HG03575 (cell line): ENCODE measurements around the gene PM20D2.
A peak's percentile ranks its signal among the peaks of the same experiment; 100 is the strongest.

Experiments
- ATAC-seq: cut with Tn5 transposase; IDR thresholded peaks from one replicate; pipeline ENCODE4 v1.9.1; 2021; ENCODE audit not compliant: unreplicated experiment, insufficient number of reproducible peaks, low FRiP score; ENCODE audit errors: extremely low read depth

The PM20D2 gene

DNA sequence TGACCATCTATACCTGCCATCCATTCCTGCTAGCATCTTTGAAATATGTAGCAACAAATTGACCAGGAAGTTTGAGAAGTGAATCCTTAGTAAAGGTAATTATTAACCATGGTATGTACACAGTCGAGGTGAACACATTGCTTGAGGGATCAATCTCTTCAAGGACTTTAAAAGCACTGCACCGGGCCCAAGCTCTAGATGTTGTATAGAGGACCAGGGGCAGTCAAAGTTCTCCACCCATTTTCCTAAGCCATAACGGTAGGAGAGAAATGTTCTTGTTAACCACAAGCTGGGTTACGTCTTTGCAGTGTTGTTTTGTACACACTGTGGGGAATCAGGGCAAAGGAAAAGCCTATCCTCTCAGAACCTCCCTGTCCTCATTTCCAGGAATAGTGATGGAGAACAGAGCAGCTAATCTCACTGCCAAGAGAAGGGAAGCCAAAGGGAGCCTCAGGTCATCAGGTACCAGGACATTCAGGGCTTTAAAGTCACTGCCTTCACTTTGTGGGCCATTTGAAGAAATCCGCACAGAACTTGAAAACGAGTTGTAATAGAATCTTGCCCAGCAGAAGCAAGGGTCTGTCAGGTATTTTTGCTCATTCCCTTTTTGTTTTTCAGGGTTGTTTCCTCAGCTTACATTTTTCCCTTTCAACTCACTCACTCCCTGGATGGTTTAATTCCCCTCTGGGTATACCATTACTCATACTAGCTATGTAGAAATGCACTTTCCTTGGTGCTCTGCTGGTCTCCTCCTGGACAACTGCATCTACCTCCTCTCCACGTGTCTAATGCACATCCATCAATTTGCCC, 5.3 kb upstream of the PM20D2 start:
- ATAC-seq, result no peak

DNA sequence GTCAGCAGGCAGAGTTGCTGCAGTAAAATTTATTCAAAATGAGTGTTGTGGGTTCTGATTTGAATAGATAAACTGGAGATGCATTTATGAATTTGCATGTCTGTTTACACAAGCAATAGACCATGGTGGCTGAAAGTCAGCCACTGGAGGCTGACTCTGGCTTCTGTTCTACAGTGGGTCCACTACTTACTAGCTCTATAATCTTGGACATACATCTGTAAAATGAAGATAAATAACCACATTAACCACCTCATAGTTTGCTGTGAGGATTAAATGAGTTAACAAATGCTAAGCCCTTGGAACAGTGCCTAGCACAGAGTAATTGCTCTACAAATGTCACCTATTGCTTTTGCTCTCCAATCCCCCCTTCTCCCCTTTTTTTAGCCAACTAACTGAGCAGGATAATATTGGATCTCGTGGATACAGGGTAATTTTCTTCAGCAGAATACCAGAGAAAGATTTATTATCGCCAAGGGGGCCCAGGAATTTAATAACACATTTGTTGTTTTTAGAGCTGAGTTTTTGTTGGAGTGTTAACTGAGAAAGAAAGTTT, 1.4 kb upstream of the PM20D2 start:
- peak; percentile 66 for ATAC-seq

DNA sequence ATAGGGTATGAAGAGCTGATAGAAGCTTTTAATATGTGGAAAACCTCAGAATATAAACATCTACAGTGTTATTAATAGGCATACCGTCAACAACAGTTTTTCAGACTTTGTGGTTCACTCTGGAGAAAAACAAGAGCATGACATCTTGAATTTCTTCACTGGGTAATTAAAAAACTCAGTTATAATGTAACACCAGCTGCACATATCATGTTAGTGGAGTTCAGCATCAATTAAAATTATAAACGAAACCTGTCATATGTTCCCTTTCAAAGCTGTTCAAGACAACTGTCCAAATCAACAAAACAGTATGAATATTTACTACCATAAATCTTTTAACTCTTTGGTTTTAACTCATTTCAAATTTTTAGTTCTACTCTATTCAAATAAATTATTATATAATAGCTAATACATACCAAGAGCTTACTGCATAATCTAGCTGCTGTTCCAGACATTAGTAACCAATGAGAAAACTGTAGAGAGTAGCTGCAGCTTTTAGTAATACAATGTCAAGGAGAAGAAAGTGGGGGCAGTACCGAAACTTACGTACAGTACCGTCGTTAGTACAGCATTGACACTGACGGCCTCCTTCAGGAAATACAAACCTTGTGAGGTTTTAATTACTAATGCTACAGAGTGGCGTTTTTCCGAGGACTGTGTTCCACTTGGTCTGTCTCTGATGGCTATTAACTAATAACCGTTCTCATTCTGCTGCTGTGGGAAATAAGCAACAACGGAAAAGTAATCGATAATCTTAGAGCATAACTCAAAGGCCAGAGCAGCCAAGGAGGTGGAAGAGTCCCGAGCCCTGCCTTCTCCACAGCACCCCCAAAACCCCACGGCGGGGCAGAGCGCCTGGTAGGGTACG, 532 bp upstream of the PM20D2 start:
- peak; percentile 31 for ATAC-seq

DNA sequence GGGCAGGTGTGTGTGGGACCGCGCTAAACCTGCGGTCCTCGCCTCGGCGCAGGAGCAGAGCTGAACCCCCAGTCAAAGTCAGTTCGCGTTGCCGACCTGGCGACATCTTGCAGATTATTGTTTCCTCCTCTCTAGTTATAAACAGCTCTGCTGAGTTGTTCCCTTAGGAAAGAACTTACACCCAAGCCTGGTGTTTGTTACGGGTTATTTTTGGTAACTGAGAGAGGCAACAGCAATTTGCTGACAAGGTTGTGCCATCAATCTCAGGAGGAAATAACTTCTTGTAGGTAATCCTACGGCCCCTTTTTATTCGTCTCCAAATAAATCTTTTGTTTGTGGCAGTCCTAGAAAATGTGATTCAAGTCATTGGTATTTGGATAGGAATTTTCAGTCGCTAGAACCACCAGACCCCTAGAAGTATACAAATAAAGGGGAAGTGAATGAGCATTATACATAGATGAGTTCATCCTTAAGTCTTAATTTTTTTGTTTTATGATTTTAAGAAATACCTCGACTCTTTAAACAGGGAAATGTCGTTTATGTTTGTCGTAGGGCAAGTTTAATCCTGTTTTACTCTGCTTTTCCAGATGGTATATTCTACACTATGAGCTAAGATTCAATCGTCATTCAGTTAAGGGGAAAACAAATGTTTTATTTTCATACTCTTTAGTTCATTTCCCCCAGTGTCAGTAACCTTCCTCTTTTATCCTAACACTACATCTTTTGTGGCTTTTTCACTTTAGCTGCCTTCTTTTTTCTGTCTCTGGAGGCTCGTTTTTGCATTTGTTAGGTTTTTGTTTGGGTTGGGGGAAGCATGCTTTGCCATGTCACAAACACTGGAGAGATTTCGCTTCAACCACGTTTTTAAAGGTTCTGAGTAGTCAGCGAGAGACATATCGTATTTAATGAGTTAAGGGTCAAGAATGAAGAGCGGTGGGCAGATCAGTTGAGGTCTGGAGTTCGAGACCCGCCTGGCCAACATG, 1.2 kb downstream of the PM20D2 start:
- ATAC-seq, result no peak

DNA sequence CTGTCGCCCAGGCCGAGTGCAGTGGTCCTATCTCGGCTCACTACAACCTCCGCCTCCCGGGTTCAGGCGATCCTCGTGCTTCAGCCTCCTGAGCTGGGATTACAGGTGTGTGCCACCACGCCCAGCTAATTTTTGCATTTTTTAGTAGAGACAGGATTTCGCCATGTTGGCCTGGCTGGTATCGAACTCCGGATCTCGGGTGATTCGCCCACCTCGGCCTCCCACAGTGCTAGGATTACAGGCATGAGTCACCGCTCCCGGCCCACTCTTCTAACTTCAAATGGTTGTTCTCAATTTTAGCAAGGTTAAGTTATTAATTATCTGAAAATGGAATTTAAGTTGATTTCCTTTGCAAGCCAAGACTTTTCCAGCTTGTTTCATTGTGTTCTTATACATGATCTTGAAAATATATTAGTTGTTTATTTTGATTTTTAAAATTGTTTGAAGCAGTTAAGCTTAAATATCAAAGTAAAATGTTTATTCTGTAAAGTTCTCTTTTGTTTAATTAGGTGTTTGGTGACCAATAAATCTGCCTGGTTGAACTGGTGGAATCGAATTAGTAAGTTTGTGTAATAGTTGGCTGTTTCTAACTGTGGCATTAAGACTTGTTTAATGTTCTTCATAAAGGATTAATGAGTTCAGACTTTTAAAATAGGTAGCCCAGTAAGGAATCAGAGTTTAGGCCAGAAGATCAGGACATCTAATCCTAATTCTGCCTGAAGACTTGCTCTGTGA, 2.3 kb downstream of the PM20D2 start:
- ATAC-seq, result no peak

DNA sequence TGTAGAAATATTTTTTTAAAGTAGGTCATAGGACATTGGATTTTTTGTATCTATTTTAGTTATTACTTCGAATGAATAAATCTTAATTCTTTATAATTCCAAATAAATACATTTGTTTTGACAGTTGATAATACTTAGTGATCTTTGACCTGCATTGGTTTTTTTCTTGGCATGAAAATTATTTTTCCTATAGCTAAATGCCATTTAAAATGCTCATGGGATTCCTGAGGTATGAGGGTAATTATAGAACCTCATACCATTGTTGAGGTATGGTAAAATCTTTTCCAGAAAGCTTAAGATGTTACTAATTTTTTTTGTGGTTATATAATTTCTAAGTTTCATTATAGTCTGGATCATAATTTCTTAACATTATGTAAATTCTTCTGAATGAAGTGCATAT, 8.3 kb downstream of the PM20D2 start:
- ATAC-seq, result no peak

DNA sequence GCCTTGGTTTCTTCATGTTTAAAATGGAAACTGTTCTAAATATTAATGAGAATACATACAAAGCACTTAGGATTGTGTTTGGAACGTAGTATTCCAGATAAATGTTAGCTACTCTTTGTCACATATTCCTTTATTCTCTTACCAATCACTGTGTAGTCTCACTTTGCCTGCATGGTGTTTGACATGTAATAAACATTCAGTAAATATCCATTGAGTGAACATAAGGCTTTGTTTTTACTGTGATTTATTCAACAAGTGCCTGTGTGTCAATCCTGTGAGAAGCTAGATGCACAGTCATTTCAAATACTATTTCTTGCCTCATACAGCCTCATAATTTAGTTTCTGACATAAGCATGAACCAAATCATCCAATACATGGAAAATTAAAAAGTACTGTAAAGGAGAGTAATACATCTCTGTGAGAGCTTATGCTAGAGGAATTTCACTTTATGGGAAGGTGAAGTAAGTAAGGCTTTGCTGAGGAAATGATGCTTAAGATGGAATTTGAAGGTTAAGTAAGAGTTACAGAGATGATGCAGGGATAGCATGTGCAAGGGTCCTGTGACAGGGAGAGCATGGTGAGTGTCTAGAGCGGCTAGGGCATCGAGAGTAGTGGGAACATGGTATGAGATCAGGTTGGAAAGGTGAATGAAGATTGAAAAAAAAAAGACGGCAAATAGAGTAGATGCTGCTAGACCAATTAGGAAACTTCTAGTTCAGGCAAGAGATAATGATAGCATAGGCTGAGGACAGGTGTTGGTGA, 14.7 kb downstream of the PM20D2 start:
- ATAC-seq, result no peak

DNA sequence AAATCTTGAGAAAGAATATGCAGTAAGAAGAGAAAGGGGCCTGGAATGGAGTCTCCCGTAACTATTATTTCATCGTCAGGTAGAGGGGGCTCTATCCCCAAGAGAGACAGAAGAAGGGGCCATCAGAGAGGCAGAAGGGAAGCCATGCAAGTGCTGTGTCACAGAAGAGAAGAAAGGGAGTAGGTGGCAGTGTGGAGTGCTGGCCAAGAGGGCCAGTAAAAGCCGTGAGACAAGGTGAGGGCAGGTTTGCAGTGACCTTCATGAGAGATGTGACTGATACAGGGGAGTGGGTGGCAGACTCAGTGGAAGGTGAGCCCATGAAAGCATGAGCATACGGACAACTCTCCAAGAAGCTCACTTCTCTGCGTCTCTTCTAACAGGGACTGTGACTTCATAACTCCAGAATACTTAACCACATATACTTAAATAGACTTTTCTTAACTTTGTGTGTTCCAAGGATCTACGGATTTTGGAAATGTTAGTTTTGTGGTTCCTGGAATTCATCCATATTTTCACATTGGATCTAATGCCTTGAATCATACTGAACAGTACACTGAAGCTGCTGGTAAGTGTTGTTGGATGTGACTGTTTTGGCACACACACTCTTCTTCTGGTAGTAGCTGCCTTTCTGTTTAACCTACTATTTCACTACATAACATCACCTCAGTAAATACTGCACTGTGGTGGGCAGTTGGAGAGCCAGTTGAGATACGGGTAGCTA, 15.6 kb downstream of the PM20D2 start:
- ATAC-seq, result no peak

DNA sequence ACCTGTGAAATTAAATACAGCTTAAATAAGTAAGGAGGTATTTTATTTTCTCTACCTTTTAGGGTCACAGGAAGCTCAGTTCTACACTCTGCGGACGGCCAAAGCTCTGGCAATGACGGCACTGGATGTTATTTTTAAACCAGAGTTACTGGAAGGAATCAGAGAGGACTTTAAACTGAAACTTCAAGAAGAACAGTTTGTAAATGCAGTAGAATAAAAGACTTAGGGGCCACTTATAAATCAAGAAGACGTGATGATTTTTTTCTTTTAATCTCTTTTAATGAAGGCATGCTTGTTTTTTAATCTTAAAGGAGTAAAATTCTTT, 16.2 kb downstream of the PM20D2 start:
- no peak for ATAC-seq

DNA sequence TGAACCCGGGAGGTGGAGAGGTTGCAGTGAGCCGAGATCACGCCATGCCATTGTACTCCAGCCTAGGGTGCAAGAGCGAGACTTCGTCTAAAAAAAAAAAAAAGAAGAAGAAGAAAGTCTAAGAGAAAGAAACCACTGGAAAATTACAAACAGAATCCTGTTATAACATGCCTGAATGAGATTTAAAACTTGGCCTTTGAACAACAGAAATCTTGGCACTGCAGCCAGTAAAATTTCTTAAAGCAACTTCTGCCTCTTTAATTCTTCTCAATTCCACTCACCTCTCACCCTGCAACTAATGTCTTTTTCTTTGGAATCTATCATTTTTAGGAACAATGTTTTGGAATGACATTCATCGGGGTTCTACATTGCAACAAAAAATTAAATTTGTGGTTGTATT, 26.3 kb downstream of the PM20D2 start:
- ATAC-seq, result no peak

DNA sequence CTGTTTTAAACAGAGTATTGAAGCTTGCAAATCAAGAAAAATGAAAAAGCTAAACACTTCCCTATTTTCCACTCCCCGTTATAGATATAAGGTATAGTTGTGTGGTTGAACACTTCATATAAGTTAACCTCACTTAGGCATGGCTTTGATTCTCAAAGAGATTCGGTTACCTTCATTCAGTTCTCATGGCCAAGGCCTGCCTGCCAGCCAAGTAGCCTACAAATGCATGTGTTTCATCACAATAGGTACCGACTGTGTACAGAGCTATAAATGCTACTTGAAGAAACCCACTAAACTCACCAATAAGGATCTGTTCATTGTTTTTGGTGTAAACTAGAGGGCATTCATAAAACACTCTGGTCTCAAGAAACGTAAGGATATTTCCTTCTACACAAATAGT, 27.8 kb downstream of the PM20D2 start:
- no peak for ATAC-seq

DNA sequence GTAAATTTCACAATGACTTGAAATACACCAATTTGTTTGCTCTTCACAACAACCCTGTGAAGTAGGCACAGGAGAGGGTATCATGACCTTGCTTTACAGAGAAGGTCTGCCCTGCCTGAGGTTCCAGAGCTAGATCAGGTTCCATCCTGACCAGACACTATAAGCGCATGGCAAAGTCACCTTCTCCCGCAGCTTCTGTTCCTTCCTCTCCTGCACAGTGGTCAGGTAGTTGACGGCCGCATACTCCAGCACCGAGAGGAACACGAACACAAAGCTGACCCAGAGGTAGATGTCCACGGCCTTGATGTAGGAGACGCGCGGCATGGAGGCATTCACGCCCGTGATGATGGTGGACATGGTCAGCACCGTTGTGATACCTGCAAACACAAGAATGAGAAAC, 34.3 kb downstream of the PM20D2 start:
- no peak for ATAC-seq

DNA sequence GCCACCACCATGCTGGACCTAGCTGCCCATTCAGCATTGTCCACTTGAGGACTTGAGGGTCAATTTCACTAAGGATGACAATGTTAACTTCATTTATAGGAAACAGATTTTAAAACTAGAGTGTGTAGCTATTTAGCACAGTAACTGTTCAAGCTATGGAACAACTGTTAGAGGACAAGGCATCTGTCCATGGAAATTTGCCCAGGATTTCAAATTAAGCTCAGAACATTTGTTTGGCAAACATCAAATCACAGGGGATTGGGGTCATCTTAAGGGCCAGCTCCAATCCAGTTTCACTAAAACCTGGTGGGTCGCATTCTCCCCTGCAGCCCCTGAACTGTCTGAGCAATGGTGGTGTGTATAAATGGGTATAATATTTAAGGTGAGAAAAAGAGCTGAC, 35.1 kb downstream of the PM20D2 start:
- ATAC-seq, result no peak

DNA sequence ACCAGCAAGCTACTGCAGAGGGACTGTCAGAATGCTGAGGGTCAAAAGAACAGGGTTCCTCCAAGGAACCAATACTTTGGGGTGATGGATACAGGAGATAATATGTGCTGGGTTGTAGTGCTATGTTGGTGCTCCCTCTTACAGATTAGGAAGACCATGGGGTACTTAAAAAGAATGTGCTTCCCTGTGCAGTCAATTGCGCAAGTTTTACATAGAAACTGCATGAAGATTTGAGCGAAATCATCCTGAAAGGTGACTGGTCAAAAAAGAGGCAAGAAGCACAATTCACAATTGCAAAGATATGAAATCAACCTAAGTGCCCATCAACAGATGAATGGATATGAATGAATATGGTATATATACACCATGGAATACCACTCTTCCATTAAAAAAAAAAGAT, 37.4 kb downstream of the PM20D2 start:
- ATAC-seq, result no peak

DNA sequence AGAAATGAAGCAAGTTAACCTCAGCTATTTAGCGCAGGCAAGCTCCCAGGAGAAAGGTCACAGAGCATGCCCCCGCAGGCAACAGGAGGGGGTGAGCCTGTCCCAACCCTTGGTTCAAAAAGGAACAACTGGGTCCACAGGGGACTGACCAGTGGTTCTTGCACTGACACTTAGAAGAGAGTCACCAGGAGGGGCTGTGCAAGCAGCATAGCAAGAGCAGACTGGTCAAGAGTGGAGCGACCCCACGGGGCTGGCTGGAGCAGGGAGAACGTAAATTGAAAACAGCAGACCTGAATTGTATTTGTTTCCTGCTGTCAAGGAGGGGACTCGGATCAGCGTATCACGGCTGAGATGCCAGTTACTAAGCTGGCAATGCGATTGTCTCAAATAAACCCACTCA, 38.5 kb downstream of the PM20D2 start:
- no peak for ATAC-seq

DNA sequence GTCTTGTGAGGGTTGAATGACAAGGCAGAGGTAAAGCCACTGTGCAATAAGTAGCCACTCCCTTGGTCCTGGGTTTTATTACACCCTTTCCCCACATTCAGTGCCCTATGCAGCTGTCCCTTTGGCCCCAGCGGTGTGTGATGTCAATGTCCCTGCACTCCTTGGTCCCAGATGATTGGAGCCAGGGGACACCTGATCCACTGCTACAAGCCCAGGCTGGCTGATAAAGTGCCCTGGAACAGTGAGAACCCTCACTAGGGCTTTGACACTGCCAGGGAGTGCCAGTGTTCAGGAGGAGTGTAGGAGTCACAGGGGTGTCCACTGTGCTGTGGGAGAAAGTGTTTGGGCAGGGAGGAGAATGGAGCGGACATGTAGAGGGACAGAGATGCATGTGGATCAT, 40.9 kb downstream of the PM20D2 start:
- no peak for ATAC-seq

DNA sequence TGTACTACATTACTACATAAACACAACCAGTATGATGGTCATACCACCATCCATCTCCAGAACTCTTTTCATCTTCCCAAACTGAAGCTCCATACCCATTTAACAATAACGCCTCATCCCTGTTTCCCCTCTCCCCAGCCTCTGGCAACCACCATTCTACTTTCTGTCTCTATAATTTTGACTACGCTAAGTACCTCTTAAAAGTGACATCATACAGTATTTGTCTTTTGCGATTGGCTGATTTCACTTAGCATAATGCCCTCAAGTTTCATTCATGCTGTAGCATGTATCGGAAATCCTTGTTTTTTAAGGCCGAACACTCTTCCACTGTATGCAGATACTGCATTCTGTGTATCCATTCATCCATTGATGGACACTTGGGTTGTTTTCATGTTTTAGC, 41.6 kb downstream of the PM20D2 start:
- no peak for ATAC-seq
